AML-193 (cell line): Measurements from ENCODE around the gene APOBEC3H.

Experiments
- DNase-seq, 2 experiments: peaks; one replicate each; lab custom pipeline; 2025; lab: John Stamatoyannopoulos, UW

The APOBEC3H gene

GRCh38 chr22:39110631-39111561 lies 13.9 kb downstream of the APOBEC3H start:
- peak in 1 of 2 experiments; percentile 4 for DNase-seq

- no peak for DNase-seq
Measured at GRCh38 chr22:39114112-39114511, 17.1 kb downstream of the APOBEC3H start.

GRCh38 chr22:39115570-39115969 lies 18.5 kb downstream of the APOBEC3H start:
- no peak for DNase-seq

DNA sequence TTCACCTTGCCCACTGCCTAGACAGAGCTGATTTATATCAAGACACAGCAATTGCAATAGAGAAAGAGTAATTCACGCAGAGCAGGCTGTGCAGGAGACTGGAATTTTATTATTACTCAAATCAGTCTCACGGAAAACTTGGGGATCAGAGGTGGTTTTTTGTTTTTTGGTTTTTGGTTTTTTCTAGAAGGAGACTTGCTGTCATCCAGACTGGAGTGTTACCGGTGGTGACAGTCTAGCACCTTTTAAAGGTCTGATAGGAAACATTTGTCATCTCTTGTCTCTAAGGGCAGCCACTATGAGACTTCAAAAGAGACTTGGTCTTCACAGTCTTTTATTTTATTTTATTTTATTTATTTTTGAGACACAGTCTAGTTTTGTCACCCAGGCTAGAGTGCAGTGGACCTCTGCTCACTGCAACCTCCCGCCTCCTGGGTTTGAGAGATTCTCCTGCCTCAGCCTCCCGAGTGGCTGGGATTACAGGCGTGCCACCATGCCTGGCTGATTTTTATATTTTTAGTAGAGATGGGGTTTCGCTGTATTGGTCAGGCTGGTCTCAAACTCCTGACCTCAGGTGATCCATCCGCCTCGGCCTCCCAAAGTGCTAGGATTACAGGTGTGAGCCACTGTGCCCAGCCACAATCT lies 19.1 kb downstream of the APOBEC3H start:
- DNase-seq, result no peak

DNA sequence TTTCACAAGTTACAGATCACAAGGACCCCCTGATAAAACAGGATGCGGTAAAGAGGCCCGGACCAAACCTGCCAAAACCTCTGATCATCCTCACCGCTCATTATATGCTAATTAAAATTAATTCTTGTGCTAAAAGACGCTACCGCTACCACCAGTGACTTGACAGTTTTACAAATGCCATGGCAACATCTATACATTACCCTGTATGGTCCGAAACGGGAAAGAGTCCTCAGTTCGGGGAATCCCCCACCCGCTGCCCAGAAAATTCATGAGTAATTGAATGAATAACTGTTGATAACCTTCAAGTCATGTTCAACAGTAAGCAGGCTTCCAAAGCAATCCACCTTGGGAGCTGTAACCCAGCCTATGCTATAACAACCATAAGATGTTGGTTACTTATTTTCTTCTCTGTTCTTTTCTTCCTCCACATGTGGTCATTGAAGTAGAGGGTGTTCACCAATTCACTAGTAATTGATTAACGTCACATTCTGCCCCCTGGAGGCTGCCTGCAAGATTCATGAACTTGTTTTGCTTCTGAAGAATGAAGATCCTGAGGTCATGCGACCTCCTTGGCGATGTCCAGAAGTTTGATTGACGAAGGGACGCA lies 20.6 kb downstream of the APOBEC3H start:
- DNase-seq, result peak; percentile 63 to 72

DNA sequence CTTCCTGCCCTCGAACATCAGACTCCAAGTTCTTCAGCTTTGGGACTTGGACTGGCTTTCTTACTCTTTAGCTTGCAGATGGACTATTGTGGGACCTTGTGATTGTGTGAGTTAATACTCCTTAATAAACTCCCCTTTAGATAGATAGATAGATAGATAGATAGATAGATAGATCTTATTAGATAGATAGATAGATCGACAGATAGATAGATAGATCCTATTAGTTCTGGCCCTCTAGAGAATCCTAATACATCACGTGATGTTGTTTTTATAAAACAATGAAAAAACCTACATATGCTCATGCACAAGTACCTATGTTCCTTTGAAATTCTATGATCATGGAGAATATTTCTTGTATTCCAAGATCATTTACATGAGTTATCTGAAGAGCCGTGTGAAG lies 23.9 kb downstream of the APOBEC3H start:
- DNase-seq, result no peak

DNA sequence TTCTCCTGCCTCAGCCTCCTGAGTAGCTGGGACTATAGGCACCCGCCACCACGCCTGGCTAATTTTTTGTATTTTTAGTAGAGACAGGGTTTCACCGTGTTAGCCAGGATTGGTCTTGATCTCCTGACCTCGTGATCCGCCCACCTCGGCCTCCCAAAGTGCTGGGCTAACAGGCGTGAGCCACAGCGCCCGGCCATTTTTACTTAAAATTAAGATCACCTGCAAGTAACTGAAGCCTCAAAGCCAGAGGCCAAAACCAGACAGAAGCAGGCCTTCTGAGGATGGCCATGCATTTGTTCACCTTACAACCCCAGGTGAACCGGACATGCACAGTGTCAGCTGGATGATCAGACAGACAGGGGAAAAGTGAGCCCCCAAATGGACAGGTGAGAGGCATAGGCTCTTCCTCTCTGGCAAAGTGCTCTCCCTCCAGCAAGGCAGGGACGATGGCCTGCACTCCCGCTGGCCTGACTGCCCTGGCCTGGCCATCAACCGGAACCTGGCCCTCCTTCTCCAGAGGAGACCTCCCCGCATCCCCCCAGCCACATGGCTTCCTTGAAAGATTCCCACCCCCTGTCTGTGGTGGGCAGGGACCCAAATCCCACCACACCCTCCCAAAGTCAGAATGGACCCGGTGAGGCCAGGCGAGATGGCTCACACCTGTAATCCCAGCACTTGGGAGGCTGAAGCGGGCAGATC lies 25.9 kb downstream of the APOBEC3H start:
- DNase-seq, result no peak

DNA sequence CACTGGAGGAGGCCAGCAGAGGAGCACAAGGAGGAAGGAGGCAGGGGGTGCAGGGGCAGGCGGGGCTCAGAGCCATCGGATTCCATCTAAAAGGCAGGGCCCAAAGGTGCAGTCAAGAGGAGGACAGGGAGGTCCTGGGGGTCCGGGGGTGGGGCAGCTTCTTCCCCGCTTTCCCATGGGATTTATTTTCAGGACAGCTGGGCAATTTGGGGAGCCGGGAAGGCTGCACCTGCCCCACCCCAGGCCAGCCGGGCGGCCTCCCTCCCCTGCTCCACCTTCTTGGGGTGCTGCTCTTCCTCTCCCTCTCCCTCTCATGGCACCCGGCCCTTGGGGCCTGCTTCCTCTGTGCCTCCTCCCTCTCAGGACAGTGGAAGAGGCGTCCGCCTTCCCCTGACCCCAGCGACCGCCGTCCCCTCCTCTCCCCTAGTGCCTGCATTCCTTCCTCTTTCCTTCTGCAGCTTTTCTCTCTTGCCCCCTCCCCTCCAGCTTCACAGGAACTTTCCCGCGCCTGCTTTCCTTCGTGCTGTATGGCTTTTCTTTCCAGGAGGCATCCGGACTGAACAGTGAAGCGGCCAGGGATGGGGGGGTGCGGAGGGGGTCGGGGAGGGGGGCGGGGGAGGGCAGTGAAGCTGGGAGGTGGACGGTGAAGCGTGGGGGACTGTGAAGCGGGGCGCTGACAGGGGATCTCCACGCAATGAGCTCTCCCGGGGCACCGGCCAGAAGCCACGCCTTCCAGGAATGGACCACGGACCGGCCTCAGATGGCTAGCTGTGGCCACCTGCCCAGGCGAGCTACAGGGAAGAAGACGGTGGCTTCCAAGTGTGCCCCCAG lies 26.9 kb downstream of the APOBEC3H start:
- DNase-seq, result no peak

- no peak for DNase-seq
Measured at GRCh38 chr22:39125622-39126021, 28.6 kb downstream of the APOBEC3H start.

DNA sequence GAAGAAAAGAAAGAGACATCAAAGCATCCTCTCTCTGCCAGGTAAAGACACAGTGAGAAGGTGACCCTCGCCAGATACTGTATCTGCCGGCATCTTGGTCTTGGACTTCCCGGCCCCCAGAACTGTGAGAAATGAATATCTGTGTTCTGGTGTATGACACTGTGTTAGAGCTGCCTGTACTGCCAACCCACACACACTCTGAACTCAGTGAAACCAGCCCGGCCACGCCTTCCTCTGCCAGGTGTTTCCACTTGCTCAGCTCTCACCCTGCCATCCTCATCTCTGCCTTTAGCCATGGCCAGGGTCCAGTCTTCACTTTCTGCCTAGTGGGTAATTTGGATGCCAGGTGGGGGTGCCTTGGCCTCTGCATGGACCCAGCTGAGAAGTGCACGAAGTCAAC lies 31.5 kb downstream of the APOBEC3H start:
- DNase-seq, result no peak

- DNase-seq, result no peak
Measured at GRCh38 chr22:39129081-39129480, 32.0 kb downstream of the APOBEC3H start.

DNA sequence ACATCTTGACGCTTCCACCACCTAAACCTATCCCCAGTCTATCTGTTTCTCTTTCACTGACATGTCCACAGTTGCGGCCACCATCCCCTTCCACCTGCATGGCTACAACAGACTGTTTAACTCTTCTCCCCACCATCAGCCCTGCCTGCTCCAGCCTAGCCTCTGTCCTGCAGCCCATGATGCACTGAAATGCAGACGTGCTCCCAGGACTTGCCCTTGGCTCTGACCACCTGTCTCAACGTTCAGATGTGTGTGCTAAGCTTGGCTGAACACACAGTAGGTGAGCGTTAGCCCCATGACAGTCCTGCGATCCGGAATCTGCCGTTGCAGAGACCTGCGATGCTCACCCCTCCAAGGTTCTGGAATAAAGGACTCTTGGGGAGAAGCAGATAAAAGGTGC lies 32.7 kb downstream of the APOBEC3H start:
- DNase-seq, result no peak

DNA sequence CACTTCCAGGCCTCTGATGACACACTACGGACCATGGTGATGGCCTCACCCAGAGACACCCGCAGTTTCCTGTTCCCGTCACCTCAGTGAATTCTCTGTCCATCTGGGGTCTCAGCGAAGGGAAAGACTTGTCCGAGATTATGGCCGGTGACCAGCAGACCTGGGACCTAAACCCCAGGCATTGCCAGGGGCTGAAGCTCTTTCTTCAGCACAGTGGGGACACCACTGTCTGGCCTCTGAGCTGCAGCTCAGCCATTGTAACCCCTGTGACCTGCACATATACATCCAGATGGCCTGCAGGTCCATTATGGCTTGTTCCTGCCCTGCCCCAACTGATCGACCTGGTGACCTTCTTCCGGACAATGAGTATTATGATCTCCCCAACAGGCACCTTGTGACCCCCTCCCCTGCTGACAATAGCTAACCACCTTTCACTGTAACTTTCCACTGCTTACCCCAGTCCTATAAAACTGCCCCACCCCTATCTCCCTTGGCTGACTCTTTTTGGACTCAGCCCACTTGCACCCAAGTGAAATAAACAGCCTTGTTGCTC lies 33.2 kb downstream of the APOBEC3H start:
- DNase-seq, result no peak

DNA sequence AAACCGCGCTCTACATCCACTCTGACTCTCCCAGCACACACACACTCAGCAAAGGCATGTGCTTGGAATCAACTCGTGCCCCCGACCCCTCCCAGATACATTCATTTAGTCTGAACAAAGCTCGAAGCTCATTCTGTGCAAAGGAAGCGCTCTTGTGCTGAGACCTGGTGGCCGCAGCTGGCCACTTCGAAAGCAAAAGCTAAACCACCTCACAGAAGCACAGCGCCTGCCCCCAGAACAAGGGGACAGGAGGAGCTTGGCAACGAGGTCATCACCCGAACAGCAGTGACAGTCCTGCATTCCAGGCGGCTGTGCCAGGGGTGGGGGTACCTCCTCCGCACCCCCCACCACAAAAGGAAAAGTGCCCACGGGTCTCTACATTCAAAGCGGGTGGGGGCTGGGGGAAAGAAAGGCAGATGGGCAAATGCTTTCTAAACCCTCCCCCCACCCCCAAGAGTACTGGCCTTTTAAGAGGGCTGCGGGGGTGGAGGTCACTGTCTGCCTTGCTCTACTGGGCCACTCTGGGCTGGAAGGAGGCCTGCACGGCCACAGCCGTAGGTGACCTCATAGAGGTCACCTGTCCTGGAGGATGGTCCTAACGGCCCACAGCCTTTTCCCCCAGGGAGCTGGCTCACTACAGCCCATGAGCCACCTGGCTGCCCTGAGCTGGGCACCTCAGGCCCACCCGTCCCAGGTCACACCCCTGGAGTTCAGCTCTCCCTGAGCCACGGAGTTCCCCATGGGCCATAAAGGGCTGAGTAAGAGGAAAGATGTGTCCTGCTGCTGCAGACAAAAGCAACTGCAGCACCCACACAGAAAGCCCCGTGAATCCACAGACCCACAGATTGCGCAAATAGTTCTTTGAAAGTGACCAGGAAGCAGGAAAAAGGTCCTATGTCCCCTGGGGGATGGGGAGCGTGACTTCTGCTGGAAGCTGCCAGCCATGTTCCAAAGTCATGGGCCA lies 34.1 kb downstream of the APOBEC3H start:
- peak; percentile 16 to 34 for DNase-seq

GRCh38 chr22:39132281-39132680 lies 35.2 kb downstream of the APOBEC3H start:
- DNase-seq, result no peak

GRCh38 chr22:39132871-39133524 lies 36.0 kb downstream of the APOBEC3H start:
- DNase-seq, result no peak

- no peak for DNase-seq
Measured at GRCh38 chr22:39133871-39134270, 36.8 kb downstream of the APOBEC3H start.

- DNase-seq, result no peak
Measured at GRCh38 chr22:39134366-39135091, 37.5 kb downstream of the APOBEC3H start.
